ENCODE results near the gene GALNT13. TPM values are rescaled to one million over a fixed set of nuclear protein-coding genes. Genes with fewer than 3 reads are reported as not detected.

Gene GALNT13
- total RNA-seq, 1 donor from 2014 or later: 0.19 TPM

GRCh38 chr2:153971250-153971649 is 99.5 kb downstream of the GALNT13 start:
- intact Hi-C loops (cut with micrococcal nuclease): no loop called here
- DNase-seq: no peak
- Histone ChIP-seq H3K27ac (replicated peaks) (no peak overlapping the region), H3K36me3 (no peaks in the 10 kb centered on the region), H3K9me3 (replicated peaks) (no peaks in the 10 kb centered on the region), H3K4me1 (no peaks in the 10 kb centered on the region), H3K4me3 (no peak overlapping the region), H3K27me3 (ENCODE audit: low read depth) (no peaks in the 10 kb centered on the region)
- no peak for TF ChIP-seq CTCF (IDR thresholded peaks at IDR 0.05; ENCODE audit: borderline replicate concordance)

- H3K27ac ChIP-seq (replicated peaks): no peak overlapping the region
- H3K27me3 ChIP-seq (ENCODE audit: low read depth): no peaks in the 10 kb centered on the region
- intact Hi-C loops (cut with micrococcal nuclease): no loop called here
- no peaks in the 10 kb centered on the region for H3K9me3 ChIP-seq (replicated peaks)
- no peaks in the 10 kb centered on the region for H3K4me1 ChIP-seq
- H3K4me3 ChIP-seq: no peak overlapping the region
- DNase-seq: no peak
- no peaks in the 10 kb centered on the region for H3K36me3 ChIP-seq
- TF ChIP-seq CTCF (IDR thresholded peaks at IDR 0.05; ENCODE audit: borderline replicate concordance): no peak
Observed at GRCh38 chr2:153971855-153972254, 100.1 kb downstream of the GALNT13 start.

GRCh38 chr2:153972412-153972811 is 100.7 kb downstream of the GALNT13 start:
- no peaks in the 10 kb centered on the region for H3K9me3 ChIP-seq (replicated peaks)
- H3K27me3 ChIP-seq (ENCODE audit: low read depth): no peaks in the 10 kb centered on the region
- H3K4me3 ChIP-seq: no peak overlapping the region
- no peak overlapping the region for H3K27ac ChIP-seq (replicated peaks)
- DNase-seq: no peak
- no peak for TF ChIP-seq CTCF (IDR thresholded peaks at IDR 0.05; ENCODE audit: borderline replicate concordance)
- H3K36me3 ChIP-seq: no peaks in the 10 kb centered on the region
- intact Hi-C loops (cut with micrococcal nuclease): no loop called here
- no peaks in the 10 kb centered on the region for H3K4me1 ChIP-seq

- Histone ChIP-seq H3K4me3 (no peak overlapping the region), H3K27me3 (ENCODE audit: low read depth) (no peaks in the 10 kb centered on the region), H3K4me1 (no peaks in the 10 kb centered on the region), H3K36me3 (no peaks in the 10 kb centered on the region), H3K9me3 (replicated peaks) (no peaks in the 10 kb centered on the region), H3K27ac (replicated peaks) (no peak overlapping the region)
- no peak for TF ChIP-seq CTCF (IDR thresholded peaks at IDR 0.05; ENCODE audit: borderline replicate concordance)
- no peak for DNase-seq
- intact Hi-C loops (cut with micrococcal nuclease): no loop called here
Observed at GRCh38 chr2:153986488-153987229, 114.9 kb downstream of the GALNT13 start.

- intact Hi-C loops (cut with micrococcal nuclease): no loop called here
- TF ChIP-seq CTCF (IDR thresholded peaks at IDR 0.05; ENCODE audit: borderline replicate concordance): no peak
- Histone ChIP-seq H3K27me3 (ENCODE audit: low read depth) (no peaks in the 10 kb centered on the region), H3K36me3 (no peaks in the 10 kb centered on the region), H3K27ac (replicated peaks) (no peak overlapping the region), H3K9me3 (replicated peaks) (peaks cover 12% of the 10 kb centered on the region), H3K4me1 (no peaks in the 10 kb centered on the region), H3K4me3 (no peak overlapping the region)
- DNase-seq: no peak
Observed at GRCh38 chr2:153990771-153991170, 119.0 kb downstream of the GALNT13 start.
